A673 (cell line): ENCODE data around the gene TCF20.

Experiments
- CTCF ChIP-seq: fragments of 300-800, 200-600 bp; sonication (generic); conservative IDR thresholded peaks from 2 replicates; pipeline ENCODE4 v1.5.1; 2017; ENCODE audit warnings: low read depth, mild to moderate bottlenecking, antibody characterized with exemption, low read length, moderate library complexity, mixed read lengths
- EZH2 ChIP-seq: fragments of 200-600 bp; sonication (generic); IDR thresholded peaks from 2 replicates; pipeline ENCODE4 v1.6.1; 2017; ENCODE audit warnings: borderline replicate concordance, low read depth, mild to moderate bottlenecking, mixed read lengths, antibody characterized with exemption, low read length; ENCODE audit not compliant: poor library complexity, severe bottlenecking

GRCh38 chr22:42275176-42275575 is 4.7 kb upstream of the TCF20 start:
- no peak for TF ChIP-seq CTCF
- no peak for TF ChIP-seq EZH2
